ENCODE results near the gene DMAC2L.
A peak's percentile ranks its signal among the peaks of the same experiment; 100 is the strongest.
"Not testable (repeated sequence)": the region's sequence is repeated elsewhere in the genome, so short reads cannot be mapped to it uniquely, and the experiment has no call there.

The DMAC2L gene

DNA sequence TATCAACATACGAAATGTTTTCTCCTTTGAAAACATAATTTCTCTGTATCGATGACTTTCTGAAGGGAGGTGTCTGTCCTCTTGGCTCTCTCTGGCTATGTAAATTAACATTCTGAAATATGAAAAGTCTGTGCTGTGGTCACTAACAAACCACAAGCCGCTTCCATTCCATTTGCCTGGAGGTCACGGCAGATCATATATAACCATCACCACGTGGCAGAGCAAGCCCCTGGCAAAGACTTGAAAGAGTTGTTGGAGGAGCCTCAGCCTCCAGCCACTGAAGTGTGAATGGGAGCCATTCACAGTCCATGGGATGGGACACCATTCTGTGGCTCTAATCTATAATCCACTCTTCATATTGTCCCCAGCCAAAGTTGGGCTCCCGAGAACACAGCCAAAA lies 45.0 kb downstream of the DMAC2L start:
- no peak for DNase-seq

DNA sequence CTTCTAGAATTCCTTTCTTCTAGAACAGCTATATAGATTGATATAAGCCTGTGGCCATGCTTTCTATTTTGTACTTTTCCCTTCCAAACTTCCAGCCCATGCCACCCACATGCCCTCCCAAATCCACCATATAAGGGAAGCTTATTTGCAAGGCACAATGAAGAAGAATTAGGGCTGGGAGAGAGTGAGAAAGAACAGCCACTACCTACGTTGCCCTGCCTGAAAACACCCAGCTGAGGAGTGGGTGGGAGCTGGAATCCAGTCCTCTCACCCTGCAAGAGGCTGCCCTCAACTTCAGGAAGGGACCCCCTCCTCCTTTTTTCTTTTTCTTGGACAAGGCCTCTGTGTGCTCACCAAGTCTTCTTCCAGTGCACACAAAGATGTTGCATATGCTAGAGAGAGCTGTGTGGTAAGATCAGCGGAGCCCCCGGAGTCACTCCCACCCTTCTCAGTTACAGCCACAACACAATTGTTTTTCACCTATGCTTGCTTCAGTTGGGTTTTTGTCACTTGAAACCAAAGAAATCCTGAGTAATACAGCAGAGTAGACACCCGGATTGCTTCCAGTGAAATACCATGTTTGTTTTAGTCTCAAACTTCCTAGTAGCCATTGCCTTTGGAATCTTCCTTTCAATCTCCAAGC lies 45.8 kb downstream of the DMAC2L start:
- DNase-seq = no peak

DNA sequence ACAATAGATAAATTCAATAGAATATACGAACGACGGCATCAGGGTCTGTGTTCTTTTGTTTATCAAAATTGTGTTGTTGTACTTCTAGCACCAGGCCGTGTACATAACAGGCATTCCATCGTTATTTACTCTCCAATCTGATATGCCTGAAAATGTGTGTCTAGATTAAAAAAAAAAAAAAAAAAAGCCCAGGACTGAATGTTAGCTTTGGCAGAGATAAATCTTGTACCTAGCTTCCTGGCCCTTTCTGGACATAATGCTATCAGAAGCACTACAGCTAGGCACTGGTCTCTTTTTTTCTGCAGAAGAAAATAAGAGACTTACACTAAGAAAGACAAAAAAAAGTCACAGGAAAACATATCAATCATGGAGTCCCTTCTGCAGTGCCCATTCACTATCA lies 47.5 kb downstream of the DMAC2L start:
- DNase-seq = no peak

DNA sequence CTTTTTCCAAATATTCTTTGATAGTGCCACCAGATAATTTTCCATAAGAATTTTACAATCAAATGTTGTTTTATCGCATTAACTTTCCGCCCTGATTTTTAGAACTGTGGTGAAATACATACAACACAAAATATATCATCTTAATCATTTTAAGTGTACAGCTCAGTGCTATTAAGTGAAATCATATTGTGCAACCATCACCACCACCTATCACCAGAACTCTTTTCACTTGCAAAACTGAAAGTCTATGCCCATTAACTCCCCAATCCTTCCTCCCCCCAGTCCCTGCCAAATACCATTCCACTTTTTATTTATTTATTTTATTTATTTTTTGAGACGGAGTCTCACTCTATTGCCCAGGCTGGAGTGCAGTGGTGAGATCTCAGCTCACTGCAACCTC lies 48.0 kb downstream of the DMAC2L start:
- no peak for DNase-seq

DNA sequence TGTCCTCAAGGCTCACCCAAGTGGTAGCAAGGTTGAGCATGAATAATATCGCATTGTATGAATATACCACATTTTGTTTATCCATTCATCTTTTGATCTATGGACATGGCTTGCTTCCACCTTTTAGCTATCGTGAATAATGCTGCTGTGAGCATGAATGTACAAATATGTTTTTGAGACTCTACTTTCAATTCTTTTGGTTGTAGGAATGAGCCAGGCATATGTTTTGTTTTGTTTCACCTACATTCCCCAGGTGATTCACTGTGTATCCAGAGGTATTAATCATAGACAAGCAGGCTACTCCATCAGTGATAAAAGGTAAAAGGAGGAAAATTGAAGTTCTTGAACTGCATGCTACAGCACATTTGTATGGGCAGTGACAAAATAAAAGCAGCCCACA lies 48.7 kb downstream of the DMAC2L start:
- peak; percentile 17 for DNase-seq

DNA sequence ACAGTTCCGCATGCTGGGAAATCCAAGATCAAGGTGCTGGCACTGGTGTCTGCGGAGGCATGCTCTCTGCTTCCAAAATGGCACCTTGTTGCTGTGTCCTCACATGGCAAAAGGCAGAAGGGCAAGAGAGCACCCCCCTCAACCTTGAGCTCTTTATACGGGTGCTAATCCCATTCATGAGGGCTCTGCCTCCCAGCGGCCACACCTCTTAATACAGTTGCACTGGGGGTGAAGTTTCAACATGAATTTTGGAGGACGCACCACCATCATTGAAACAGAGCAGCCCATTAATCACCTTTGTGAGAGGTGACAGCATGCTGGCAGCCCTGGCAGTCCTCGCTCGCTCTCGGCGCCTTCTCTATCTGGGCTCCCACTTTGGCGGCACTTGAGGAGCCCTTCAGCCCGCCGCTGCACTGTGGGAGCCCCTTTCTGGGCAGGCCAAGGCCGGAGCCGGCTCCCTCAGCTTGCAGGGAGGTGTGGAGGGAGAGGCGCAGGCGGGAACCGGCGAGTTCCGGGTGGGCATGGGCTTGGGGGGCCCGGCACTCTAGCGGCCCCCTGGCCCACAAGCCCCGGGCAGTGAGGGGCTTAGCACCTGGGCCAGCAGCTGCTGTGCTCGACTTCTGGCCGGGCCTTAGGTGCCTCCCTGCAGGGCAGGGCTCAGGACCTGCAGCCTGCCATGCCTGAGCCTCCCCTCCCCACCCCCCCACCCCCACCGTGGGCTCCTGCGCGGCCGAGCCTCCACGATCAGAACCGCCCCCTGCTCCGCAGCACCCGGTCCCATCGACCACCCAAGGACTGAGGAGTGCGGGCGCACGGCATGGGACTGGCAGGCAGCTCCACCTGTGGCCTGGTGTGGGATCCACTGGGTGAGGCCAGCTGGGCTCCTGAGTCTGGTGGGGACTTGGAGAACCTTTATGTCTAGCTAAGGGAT lies 49.6 kb downstream of the DMAC2L start:
- DNase-seq = not testable (repeated sequence)

DNA sequence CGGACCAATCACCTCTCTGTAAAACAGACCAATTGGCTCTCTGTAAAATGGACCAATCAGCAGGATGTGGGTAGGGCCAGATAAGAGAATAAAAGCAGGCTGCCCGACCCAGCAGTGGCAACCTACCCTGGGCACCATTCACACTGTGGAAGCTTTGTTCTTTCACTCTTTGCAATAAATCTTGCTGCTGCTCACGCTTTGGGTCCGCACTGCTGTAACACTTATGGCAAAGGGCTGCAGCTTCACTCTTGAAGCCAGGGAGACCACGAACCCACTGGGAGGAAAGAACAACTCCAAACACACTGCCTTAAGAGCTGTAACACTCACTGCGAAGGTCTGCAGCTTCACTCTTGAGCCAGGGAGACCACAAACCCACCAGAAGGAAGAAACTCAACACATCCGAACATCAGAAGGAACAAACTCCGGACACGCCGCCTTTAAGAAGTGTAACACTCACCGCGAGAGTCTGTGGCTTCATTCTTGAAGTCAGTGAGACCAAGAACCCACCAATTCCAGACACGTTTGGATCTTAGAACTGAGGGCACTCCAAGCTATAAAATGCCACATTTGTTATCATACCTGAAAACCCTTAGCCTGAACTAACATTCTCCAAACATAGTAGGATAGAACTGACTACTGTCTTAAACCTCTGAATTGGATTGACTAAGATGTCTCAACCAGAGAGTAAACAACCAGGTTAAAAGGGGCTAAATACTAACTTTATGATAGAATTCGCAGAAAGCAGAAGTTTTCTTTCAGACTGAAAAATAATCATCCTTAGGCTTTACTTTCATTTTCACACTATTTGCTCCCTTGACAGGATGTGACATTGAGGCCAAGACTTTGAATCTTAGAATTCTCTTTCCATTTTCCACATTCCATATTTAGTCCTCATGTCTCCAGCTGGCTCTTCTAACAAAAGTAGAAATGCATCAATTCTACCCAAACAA lies 50.9 kb downstream of the DMAC2L start:
- DNase-seq = no peak

DNA sequence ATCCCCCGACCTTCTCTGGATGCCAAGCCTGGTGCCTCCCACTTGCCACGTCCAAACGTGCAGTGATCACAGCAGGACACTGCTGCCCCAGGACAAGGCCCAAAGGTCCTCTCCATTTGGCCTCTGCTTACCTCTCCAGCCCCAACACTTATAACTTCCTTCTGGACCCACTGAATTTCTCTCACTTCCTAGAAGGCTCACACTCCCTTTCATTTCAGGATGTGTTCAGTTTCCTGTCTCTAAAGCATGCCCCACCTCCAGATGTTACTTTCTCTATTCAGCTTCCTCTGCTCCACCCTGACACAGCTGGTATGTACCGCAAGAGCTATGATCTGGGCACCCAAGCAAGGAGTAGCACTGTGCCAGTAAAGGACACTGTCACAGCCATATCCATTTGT lies 51.6 kb downstream of the DMAC2L start:
- DNase-seq = no peak

DNA sequence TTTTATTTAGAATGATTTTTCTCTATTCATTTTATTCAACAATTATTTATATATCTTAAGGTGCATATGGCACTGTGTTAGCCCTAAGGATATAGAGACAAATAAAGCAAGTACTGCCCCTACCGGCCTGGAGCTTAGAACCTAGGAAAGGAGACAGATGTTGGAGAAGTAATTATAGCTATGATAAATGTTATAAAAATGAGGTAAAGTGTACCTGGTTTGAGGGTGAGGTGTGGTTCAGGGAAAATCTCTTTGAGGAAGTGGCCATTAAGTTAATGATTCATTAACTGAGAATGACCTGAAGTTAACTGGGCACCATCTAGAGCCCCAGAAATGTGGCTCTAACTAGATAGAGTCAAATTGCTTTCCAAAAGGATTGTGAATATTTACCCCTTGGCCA lies 52.7 kb downstream of the DMAC2L start:
- no peak for DNase-seq

DNA sequence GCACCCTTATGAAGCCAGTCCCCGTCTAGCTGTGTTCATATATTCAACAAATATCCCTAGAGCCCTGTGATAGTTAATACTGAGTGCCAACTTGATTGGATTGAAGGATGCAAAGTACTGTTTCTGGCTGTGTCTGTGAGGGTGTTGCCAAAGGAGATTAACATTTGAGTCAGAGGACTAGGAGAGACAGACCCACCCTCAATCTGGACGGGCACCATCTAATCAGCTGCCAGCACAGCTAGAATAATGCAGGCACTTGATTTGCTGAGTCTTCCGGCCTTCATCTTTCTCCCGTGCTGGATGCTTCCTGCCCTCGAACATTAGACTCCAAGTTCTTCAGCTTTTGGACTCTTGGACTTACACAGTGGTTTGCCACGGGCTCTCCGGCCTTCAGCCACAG lies 53.4 kb downstream of the DMAC2L start:
- not testable (repeated sequence) for DNase-seq

DNA sequence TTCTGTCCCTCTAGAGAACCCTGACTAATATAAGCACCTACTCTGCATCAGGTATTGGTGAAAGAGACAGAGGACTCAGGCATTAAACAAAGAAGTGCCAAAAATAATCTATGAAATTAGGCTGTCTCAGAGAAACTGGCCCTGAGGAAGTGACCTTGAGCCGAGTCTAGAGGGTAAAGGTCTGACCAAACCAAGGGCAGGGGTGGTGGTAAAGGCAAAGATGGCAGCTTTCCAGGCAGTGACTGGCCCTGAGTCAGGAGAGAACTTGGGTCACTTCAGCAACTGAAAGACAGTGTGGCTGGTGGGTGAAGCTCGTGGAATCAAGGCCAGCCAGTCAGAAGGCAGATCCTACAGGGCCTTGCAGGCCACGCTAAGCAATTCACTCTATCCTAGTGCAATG lies 54.0 kb downstream of the DMAC2L start:
- DNase-seq = no peak

DNA sequence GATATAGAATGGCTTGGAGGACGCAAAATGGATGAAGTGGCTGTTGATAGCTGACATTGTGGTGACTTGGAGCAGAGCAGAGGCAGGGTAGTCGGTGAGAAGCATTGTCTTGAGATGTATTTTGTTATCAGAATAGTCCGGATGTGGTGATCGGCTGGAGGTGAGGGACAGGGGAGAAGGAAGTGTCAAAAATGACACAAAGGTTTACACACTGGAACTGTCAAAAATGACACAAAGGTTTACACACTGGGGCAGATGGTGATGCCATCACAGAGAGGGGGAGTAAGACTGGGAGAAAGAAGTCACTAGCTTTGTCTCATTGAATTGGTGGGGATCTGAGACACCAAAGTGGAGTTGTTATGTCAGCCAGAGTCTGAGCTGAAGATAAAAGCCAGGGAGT lies 54.5 kb downstream of the DMAC2L start:
- DNase-seq = no peak

DNA sequence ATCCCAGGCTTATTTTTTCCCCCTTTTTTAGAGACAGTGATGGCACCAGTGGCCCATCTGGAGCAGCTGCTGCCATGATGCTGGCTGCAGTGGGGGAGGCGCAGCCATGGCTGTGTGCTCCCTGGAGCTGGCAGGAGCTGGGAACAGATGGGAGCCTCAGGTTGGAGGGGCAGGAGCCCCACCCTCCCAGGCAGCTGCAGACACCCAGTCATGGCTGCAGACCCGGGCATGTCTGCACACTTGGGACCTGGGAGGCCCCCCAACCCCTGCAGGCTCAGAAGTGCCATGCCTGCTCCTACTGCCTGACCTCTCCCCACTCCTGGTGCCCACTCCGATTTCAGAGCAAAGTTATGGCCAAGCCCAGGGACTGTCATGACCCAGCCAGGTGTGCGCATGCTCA lies 59.4 kb downstream of the DMAC2L start:
- no peak for DNase-seq

DNA sequence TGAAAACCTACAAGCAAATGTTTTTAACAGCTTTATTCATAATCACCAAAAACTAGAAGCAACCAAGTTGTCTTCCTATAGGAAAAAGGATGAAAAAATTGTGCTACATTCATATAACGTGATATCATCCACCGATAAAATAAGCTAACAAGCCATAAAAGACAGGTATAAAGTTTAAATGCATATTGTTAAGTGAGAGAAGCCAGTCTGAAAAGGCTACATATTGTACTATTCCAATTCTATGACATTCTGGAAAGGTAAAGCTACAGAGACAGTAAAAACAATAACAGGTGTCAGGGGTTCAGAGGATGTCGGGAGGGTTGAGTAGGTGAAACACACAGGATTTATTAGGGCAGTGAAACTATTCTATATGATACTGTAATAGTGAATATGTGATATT lies 61.8 kb downstream of the DMAC2L start:
- DNase-seq = no peak

DNA sequence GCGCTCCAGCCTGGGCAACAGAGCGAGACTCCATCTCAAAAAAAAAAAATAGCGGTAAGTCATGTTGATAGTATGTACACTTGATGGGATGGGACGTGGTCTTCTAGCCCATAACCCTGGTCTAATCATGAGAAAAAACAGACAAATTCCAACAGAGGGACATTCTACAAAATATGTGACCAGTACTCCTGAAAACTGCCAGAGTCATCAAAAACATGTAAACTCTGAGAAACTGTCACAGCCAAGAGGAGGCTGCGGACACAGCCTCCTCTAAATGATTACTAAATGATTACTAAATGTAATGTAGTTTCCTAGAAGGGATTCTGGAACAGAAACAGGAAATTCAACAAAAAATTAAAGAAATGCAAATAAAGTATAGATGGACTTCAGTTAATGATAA lies 63.6 kb downstream of the DMAC2L start:
- DNase-seq = no peak

All from kidney glomerular epithelial cell (primary cell).